ENCODE results near the gene HYLS1. TPM values are rescaled to one million over a fixed set of nuclear protein-coding genes. Genes with fewer than 3 reads are reported as not detected.

The HYLS1 gene
- total RNA-seq, 1 donor from 2014 or later: 4.1 TPM

DNA sequence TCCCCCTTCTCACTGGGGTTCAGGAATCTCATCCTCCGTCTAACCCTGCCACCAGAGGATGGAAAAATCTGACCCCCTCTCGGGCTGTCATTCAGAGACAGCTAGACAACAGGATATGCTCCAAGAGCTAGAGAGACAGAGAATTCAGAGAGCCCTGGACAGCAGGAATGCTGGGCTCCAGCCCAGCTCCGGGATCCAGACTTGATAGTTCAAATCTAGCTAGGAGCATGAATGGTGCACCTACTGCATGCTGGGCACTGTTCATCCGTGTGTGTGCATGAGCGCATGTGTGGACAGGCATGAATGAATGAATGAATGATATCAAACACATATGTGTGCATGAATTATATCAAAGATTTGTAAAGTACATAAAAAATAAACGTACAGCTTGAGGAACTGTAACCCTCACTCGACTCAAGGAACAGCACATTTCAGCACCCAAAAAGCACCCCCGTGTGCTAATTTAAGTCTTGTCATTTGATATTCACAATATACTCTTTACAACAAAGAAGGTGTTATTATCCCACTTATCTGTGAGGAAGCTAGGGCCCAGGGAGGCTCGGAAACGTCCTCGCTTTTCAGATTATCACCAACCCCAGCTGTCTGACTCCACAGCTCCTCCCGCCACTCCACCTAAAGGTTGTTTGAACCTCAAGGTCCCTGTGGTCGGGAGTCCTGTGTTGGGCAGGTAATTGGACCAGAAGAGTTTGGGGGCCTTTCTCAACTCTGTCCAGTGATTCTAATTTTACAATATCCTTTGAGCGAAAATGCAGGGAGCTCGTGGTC, 57.7 kb downstream of the HYLS1 start:
- ATAC-seq (no peak), DNase-seq (ENCODE audit: low spot score) (no peak)
- intact Hi-C loops (cut with DNase I): no loop called here

DNA sequence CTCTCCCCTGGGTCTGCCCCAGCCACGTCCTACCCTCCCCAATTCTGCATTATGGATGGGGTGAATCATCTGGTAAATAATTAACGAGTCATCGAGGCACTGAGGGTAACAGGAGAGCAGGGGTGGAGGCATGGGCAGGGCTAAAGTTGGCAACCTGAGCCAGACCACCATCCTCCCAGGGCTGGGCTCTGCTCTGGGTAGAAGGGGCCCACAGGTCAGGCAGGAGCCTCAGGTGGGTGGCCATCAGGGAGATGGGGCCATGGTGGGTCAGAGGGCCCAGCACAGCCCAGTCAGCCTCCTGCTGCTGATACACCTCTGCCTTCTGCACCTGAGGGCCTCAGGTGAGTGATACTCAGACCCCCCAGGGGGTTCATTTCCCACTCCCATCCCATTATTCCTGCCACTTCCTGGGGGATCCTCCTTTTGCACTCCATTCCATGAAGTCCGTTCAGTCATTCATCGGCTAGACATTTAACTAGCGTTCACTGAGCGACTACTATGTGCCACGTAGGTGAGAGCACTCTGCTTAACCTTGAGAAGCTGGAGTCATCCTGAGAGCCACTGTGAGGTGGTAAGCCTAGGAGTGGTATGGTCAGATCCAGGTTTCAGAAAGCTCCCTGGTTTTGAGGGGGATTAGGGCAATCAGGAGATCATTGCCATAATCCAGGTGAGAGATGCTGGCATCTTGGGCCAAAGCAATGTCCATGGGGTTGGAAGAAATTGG, 58.5 kb downstream of the HYLS1 start, which contains the start of gene VSIG10L2:
Gene VSIG10L2, plus strand, starts transcription at position 248 of the 724 bp plus-strand sequence. Its CDS starts 12 bp downstream, at position 260.
- ATAC-seq (no peak), DNase-seq (ENCODE audit: low spot score) (no peak)
- intact Hi-C loops (cut with DNase I): no loop called here

DNA sequence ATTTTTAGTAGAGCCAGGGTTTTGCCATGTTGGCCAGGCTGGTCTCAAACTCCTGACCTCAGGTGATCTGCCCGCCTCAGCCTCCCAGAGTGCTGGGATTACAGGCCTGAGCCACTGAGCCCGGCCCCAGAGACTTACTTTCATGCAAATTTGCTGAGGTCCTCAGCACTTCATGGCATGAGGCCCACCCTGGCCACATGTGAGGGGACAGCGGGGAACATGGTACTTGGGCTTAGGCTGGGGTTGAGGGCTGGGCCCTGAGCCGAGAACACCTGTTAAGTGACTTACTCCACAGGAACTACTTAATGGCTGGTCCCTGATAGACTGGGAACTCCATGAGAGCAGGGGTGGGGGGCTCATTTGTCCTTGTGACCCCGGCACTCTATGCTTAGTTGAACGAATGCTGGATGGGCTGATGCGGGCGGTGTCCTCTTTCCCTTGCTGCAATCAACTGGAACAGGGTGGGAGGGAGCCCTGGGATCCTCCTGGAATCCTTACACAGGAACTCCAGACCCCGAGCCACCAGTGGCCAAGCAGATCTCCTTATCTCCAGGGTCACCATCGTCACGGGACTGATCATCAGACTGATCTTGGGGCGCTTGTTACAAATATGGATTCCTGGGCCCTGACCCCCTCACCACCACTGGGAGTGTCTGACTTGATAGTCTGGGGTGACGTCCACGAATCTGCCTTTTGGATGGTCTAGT, 59.4 kb downstream of the HYLS1 start:
- intact Hi-C loops (cut with DNase I): no loop called here
- DNase-seq (ENCODE audit: low spot score) (no peak), ATAC-seq (no peak)

DNA sequence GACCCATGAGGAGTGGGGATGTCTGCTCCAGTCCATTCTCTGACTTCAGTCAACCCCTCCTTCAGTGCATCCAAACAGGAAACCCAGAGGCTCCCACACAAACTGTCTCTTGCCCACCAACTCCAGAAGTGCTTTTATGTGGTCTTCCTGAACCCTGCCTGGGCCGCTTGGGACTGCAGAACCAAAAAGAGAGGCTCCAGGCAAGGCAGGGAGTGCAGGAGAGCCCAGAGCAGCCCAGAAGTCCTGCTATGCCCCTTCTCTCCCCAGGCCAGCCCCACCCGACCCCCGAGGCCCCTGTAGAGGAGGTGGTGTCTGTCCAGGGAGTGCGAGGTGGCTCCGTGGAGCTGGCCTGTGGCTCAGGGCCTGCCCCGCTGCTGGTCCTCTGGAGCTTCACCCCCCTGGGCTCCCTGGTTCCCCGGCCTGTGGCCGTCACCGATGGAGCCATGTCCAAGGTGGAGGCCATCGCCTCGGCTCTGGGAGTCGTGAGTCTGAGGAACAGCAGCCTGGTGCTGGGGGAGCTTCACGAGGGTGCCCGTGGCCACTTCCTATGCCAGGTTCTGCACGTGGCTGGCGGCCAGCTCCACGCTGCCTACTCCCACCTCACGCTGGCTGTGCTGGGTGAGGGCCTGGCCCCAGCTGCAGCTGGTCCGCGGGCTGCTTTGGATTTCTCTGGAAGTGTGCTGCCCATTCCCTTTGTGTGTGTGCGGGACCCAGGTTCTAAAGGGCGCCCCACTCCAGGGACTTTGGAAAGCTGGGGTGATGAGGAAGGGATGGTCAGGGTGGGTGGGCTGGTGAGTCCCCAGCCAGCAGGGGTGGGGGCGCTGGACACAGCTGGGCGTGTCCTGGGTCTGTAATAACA, 60.2 kb downstream of the HYLS1 start:
- intact Hi-C loops (cut with DNase I): no loop called here
- DNase-seq (ENCODE audit: low spot score): peak; percentile 51
- no peak for ATAC-seq

DNA sequence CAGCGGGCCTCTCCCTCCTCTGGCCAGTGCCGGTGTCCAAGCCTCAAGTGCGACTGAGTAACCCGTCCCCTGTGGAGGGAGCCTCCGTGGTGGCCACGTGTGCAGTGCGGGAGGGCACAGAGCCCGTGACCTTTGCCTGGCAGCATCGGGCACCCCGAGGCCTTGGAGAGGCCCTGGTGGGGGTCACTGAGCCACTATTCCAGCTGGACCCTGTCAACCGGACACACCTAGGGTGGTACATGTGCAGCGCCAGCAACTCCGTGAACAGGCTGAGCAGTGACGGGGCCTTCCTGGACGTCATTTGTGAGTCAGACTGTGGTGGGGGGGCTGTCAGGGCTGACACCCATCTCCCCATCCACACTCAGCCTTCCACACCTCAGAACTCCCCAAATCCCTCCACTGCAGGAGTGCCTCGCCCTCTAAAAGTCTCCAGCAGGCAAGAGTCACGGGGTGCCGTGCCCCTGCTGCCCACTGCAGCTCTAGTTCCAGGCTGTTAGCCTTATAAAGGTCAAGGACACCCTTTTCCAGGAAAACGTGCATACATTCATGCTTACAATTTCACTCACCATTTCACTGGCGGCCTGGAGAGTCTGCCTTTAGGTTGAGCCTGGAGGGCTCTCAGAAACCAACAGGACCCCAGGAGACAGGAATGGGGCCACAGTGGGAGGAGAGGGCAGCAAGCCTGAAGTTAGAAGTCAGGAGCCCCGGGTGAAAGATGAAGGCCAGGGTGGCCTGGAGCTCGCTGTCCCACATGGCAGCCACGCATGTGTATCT, 61.0 kb downstream of the HYLS1 start:
- no peak for ATAC-seq
- intact Hi-C loops (cut with DNase I): no loop called here
- DNase-seq (ENCODE audit: low spot score): peak; percentile 51

DNA sequence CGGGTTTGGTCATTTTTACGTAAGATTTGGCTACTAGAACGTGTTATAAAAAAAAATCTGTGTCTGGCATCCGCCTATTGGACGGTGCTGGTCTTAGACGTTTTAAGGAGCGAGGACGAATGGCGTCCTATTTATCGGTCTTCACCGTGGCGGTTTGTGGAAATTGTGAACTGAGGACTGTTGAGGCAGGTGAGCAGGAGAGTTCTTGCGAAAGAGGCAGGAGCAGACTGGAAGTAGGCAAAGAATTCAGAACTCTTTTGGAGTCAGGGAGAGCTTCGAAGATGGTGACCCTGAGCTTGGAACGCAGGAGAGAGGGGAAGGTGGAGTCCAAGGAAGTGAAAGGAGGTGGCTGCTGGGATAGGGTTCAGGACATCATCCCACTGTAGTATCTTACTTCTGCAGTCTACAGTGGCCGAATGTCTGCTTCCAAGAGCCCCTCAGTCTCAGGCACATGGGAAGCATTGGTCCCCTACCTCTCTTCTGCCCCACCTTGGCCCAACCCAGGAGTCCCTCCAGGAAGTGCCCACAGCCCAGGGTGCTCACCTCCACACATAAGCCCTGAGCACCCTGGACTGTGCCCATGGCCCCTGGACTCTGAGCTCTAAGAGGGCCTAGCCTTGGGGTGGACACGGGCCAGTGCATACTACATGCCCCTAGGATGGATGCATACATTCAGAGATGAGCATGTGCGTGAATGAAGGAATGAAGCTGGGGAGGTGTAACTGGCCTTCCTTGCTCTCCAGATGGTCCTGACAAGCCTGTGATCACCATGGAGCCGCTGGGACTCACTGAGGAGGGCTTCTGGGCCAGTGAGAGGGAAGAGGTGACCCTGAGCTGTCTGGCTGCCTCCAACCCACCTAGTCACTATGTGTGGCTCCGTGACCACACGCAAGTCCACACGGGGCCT, 62.1 kb downstream of the HYLS1 start:
- intact Hi-C loops (cut with DNase I): no loop called here
- ATAC-seq (no peak), DNase-seq (ENCODE audit: low spot score) (no peak)

DNA sequence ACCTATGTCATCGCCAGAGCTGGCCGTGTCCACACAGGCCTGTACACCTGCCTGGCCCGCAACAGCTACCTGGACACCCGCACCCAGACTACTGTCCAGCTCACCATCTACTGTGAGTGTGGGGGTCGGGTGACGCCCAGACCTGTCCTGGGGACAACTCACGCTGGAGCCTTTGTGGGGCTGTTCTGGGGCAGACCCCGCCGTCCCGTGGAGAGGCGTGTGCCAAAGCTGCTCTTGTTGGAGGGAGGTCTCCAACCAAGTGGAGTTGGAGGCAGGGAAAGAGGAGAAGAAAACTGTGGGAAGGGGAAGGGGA, 62.7 kb downstream of the HYLS1 start:
- intact Hi-C loops (cut with DNase I): no loop called here
- ATAC-seq (no peak), DNase-seq (ENCODE audit: low spot score) (peak; percentile 50)

Other genes starting within 250 kb of the HYLS1 start
- gene ACRV1, start 206.8 kb upstream of the HYLS1 start, total RNA-seq: not detected
- not detected for gene PATE1, start 141.4 kb upstream of the HYLS1 start, total RNA-seq
- not detected for gene PATE2, start 108.8 kb upstream of the HYLS1 start, total RNA-seq
- gene PATE3, start 99.5 kb upstream of the HYLS1 start, total RNA-seq: not detected
- not detected for gene PATE4, start 54.4 kb upstream of the HYLS1 start, total RNA-seq
- 10.7 TPM for gene PUS3, start 15.5 kb downstream of the HYLS1 start, total RNA-seq
- 2.2 TPM for gene DDX25, start 16.8 kb downstream of the HYLS1 start, total RNA-seq
- gene VSIG10L2, start 58.4 kb downstream of the HYLS1 start, total RNA-seq: not detected
- 29.4 TPM for gene CDON, start 175.2 kb downstream of the HYLS1 start, total RNA-seq